ENCODE data around the gene MKNK1.

- TF ChIP-seq CTCF (conservative IDR thresholded peaks at IDR 0.05; ENCODE audit: low read length) (no peak), EZH2phosphoT487 (IDR thresholded peaks at IDR 0.05; ENCODE audit: borderline replicate concordance) (no peak)
Measured at GRCh38 chr1:46517932-46518498, 86.1 kb downstream of the MKNK1 start.
